ENCODE data around the gene HOXD11.

- TF ChIP-seq NFYB (CRISPR knock-in tag; conservative IDR thresholded peaks at IDR 0.05; ENCODE audit: low read depth) (no peak), HMGA2 (CRISPR knock-in tag; IDR thresholded peaks at IDR 0.05) (no peak), FOXJ3 (CRISPR knock-in tag; IDR thresholded peaks at IDR 0.05; ENCODE audit: borderline replicate concordance) (no peak), TP53 (CRISPR knock-in tag; IDR thresholded peaks at IDR 0.05) (no peak), PREB (CRISPR knock-in tag; IDR thresholded peaks at IDR 0.05; ENCODE audit: borderline replicate concordance) (no peak), ATF1 (CRISPR knock-in tag; IDR thresholded peaks at IDR 0.05) (no peak)
- TF ChIP-seq, protein P1, sequence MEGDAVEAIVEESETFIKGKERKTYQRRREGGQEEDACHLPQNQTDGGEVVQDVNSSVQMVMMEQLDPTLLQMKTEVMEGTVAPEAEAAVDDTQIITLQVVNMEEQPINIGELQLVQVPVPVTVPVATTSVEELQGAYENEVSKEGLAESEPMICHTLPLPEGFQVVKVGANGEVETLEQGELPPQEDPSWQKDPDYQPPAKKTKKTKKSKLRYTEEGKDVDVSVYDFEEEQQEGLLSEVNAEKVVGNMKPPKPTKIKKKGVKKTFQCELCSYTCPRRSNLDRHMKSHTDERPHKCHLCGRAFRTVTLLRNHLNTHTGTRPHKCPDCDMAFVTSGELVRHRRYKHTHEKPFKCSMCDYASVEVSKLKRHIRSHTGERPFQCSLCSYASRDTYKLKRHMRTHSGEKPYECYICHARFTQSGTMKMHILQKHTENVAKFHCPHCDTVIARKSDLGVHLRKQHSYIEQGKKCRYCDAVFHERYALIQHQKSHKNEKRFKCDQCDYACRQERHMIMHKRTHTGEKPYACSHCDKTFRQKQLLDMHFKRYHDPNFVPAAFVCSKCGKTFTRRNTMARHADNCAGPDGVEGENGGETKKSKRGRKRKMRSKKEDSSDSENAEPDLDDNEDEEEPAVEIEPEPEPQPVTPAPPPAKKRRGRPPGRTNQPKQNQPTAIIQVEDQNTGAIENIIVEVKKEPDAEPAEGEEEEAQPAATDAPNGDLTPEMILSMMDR (IDR thresholded peaks at IDR 0.05): no peak
- TF ChIP-seq, protein P2, sequence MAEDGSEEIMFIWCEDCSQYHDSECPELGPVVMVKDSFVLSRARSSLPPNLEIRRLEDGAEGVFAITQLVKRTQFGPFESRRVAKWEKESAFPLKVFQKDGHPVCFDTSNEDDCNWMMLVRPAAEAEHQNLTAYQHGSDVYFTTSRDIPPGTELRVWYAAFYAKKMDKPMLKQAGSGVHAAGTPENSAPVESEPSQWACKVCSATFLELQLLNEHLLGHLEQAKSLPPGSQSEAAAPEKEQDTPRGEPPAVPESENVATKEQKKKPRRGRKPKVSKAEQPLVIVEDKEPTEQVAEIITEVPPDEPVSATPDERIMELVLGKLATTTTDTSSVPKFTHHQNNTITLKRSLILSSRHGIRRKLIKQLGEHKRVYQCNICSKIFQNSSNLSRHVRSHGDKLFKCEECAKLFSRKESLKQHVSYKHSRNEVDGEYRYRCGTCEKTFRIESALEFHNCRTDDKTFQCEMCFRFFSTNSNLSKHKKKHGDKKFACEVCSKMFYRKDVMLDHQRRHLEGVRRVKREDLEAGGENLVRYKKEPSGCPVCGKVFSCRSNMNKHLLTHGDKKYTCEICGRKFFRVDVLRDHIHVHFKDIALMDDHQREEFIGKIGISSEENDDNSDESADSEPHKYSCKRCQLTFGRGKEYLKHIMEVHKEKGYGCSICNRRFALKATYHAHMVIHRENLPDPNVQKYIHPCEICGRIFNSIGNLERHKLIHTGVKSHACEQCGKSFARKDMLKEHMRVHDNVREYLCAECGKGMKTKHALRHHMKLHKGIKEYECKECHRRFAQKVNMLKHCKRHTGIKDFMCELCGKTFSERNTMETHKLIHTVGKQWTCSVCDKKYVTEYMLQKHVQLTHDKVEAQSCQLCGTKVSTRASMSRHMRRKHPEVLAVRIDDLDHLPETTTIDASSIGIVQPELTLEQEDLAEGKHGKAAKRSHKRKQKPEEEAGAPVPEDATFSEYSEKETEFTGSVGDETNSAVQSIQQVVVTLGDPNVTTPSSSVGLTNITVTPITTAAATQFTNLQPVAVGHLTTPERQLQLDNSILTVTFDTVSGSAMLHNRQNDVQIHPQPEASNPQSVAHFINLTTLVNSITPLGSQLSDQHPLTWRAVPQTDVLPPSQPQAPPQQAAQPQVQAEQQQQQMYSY (CRISPR knock-in tag; IDR thresholded peaks at IDR 0.05): no peak
These were observed 10.8 kb downstream of the HOXD11 start for GRCh38 chr2:176117823-176118371.

Measured in WTC11 (cell line).